Neural cell (in vitro differentiated cells): ENCODE results near the gene ZNF292.

Source experiments
- EZH2 ChIP-seq: fragments of 200-600, 300-800 bp; shearing (Covaris generic), sonication (generic); IDR thresholded peaks from 2 replicates; pipeline ENCODE4 v1.6.1; 2014; ENCODE audit warnings: antibody characterized with exemption, low read length, borderline replicate concordance, mild to moderate bottlenecking; ENCODE audit not compliant: insufficient read depth, poor library complexity, severe bottlenecking
- TAF1 ChIP-seq: IDR thresholded peaks from 2 replicates; pipeline ENCODE4 v1.6.1; 2012; ENCODE audit warnings: low read depth
- TF ChIP-seq, protein P1 (sequence below): fragments of 450-650 bp; IDR thresholded peaks from 2 replicates; pipeline ENCODE4 v1.5.1; 2014; ENCODE audit warnings: antibody characterized with exemption, mild to moderate bottlenecking, moderate library complexity; ENCODE audit not compliant: poor library complexity, severe bottlenecking

DNA sequence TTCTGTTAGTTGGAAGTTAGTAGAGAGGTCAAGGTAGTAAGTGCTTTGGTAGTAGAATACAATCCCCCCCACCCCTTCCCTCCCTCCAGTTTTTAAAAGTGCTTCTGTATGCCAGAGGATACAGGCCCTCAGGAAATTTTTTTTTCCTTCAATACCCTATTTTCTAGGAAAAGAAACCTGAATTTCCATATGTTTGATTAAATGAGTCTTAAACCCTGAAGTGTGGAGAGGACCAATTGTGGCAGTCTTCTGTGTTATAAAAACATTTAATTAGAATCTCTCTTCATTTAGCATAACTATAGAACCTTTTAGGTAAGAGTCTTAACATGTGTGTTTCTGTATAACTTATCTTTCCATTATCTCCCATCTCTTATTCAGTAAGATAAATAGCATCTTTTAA is 59.5 kb downstream of the ZNF292 start:
- TF ChIP-seq, protein P1, sequence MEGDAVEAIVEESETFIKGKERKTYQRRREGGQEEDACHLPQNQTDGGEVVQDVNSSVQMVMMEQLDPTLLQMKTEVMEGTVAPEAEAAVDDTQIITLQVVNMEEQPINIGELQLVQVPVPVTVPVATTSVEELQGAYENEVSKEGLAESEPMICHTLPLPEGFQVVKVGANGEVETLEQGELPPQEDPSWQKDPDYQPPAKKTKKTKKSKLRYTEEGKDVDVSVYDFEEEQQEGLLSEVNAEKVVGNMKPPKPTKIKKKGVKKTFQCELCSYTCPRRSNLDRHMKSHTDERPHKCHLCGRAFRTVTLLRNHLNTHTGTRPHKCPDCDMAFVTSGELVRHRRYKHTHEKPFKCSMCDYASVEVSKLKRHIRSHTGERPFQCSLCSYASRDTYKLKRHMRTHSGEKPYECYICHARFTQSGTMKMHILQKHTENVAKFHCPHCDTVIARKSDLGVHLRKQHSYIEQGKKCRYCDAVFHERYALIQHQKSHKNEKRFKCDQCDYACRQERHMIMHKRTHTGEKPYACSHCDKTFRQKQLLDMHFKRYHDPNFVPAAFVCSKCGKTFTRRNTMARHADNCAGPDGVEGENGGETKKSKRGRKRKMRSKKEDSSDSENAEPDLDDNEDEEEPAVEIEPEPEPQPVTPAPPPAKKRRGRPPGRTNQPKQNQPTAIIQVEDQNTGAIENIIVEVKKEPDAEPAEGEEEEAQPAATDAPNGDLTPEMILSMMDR, result no peak
- TF ChIP-seq EZH2, result no peak
- TF ChIP-seq TAF1, result no peak
